Gastroesophageal sphincter (tissue), 3 donors: ENCODE results near the gene PTPRD.

Experiments used
- CTCF ChIP-seq, 4 experiments: fragments of 200-600 bp in 2 of 4; fragments of 450-650 bp in 2 of 4; sonication (generic) in 1 of 4; IDR thresholded peaks; one replicate each; pipeline ENCODE4 v1.5.1; 2017 to 2019; ENCODE audit warnings: antibody characterized with exemption in 4 of 4, mild to moderate bottlenecking in 2 of 4, moderate library complexity in 2 of 4
- POLR2A ChIP-seq, 2 donors: fragments of 450-650 bp; IDR thresholded peaks; one replicate each; pipeline ENCODE4 v1.6.1; 2017; ENCODE audit warnings: antibody characterized with exemption in 2 of 2, mild to moderate bottlenecking in 2 of 2, moderate library complexity in 1 of 2
- POLR2AphosphoS5 ChIP-seq: sonication (generic); formaldehyde crosslinking; IDR thresholded peaks from one replicate; pipeline ENCODE4 v1.6.1; 2017; ENCODE audit warnings: antibody characterized with exemption

GRCh38 chr9:10251490-10251889 lies 361.3 kb downstream of the PTPRD start:
- TF ChIP-seq CTCF (IDR thresholded peaks at IDR 0.05): no peak
- TF ChIP-seq POLR2AphosphoS5: no peak
- TF ChIP-seq POLR2A (IDR thresholded peaks at IDR 0.05): no peak
